Measurements from ENCODE around the gene IDH2. TPM values are rescaled to one million over a fixed set of nuclear protein-coding genes. Genes with fewer than 3 reads are reported as not detected.

IDH2 gene
- total RNA-seq, 4 donors from 2014 or later: 60.7 to 155 (median 103) TPM

DNA sequence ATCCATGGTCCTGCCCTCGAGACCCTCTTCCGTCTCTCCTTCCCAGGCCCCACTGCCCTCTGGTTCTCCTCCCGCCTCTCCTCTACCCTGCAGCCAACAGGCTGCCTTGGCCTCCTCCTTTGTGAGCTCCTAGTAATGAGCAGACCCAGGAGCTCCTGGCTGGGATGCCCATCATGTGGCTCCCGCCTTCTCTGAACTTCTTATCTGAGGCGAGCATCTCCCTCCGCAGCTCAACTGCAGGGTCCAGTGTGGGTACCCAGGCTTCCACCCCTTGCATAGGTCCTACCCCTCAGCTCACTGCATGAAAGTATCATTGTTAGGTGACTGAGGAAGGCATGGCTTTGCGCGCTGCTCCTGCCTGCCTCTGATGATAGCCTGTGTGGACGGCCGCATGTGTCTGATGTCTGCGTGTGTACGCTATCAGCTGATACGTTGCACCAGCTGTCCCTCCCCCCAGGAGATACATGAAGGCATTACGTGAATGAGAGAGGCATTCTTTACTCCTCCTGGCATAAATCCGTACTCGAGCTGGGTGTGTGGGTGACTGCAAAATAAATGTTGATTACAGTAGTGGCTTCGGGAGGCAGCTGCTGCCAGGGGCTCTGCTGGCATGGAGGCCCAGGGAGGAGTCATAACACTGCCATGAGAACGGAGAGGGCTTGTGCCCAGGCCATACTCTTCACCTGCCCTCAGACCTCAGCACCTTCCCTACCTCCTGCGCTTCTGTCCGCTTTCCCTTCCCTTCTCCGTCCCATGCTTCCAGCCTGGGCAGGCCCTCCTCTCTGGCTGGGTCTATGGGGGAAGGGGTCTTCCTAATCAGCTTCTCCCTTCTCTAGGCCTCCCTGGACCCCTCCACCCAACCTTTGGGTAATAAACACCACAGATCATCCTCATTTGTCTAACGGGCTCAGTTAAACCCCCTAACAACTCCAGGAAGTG is 52.3 kb downstream of the IDH2 start:
- no peak overlapping the region for H3K27ac ChIP-seq
- no peak for TF ChIP-seq POLR2A (IDR thresholded peaks at IDR 0.05)
- TF ChIP-seq, protein P1, sequence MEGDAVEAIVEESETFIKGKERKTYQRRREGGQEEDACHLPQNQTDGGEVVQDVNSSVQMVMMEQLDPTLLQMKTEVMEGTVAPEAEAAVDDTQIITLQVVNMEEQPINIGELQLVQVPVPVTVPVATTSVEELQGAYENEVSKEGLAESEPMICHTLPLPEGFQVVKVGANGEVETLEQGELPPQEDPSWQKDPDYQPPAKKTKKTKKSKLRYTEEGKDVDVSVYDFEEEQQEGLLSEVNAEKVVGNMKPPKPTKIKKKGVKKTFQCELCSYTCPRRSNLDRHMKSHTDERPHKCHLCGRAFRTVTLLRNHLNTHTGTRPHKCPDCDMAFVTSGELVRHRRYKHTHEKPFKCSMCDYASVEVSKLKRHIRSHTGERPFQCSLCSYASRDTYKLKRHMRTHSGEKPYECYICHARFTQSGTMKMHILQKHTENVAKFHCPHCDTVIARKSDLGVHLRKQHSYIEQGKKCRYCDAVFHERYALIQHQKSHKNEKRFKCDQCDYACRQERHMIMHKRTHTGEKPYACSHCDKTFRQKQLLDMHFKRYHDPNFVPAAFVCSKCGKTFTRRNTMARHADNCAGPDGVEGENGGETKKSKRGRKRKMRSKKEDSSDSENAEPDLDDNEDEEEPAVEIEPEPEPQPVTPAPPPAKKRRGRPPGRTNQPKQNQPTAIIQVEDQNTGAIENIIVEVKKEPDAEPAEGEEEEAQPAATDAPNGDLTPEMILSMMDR (IDR thresholded peaks at IDR 0.05): no peak
- peaks cover 22 to 72% (median 23%) of the 10 kb centered on the region in 3 donors for H3K4me1 ChIP-seq
- H3K36me3 ChIP-seq: no peaks in the 10 kb centered on the region
- no peaks in the 10 kb centered on the region for H3K9me3 ChIP-seq
- intact Hi-C loops (cut with DNase I): no loop called here
- 90 to 93% methylated on average over 17 to 19 of the region's 22 CpGs for whole genome bisulfite sequencing, 2 donors
- H3K27me3 ChIP-seq: no peaks in the 10 kb centered on the region
- DNase-seq: no peak
- no peak overlapping the region for H3K4me3 ChIP-seq

GRCh38 chr15:90049030-90049429 is 53.2 kb downstream of the IDH2 start:
- Histone ChIP-seq H3K4me3 (no peak overlapping the region), H3K36me3 (no peaks in the 10 kb centered on the region), H3K9me3 (no peaks in the 10 kb centered on the region), H3K27ac (no peak overlapping the region), H3K4me1 (peaks cover 22 to 68% (median 23%) of the 10 kb centered on the region in 3 donors), H3K27me3 (no peaks in the 10 kb centered on the region)
- no peak for TF ChIP-seq POLR2A (IDR thresholded peaks at IDR 0.05)
- TF ChIP-seq, protein P1 (IDR thresholded peaks at IDR 0.05): no peak
- 90 to 96% methylated on average over 2 to 4 of the region's 5 CpGs for WGBS, 2 donors
- no peak for DNase-seq
- intact Hi-C loops (cut with DNase I): no loop called here

DNA sequence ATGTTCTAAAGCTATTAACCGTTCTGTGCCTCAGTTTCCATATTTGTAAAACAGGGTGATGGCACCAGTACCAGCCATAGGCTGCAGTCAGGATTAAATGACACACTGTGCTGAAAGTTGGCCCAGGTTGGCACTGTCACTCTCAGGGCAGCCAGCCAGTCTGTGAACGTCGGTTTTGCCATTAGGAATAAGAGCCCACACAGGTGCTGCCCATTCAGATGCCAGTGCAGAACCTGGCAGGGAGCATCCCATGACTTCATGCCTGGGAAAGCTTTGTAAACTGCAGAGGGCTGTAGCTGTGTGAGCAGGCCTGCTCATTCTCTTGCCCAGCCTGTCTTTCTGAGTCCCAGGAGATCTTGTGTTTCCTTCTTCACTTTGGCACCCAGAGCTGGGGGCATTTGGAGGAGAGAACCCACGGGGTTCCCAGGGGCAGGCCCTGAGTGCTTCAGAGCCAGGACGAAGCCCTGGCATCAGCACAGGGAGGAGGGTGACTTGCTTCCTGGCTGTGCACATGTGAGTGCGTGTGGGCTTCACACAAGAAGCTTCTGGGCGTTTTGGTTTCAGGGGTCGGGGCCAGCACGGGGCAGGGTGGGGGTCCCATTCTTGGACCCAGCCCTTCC is 54.2 kb downstream of the IDH2 start:
- no peak for TF ChIP-seq POLR2A (IDR thresholded peaks at IDR 0.05)
- TF ChIP-seq, protein P1 (IDR thresholded peaks at IDR 0.05): no peak
- peaks cover 22 to 67% (median 23%) of the 10 kb centered on the region in 3 donors for H3K4me1 ChIP-seq
- H3K27me3 ChIP-seq: no peaks in the 10 kb centered on the region
- intact Hi-C loops (cut with DNase I): no loop called here
- H3K36me3 ChIP-seq: peaks cover 0 to 4% (median 0%) of the 10 kb centered on the region in 3 donors
- no peaks in the 10 kb centered on the region for H3K9me3 ChIP-seq
- no peak overlapping the region for H3K4me3 ChIP-seq
- H3K27ac ChIP-seq: peak overlapping the region; percentile 25 to 91 (median 80)
- no peak for DNase-seq
- 54% methylated on average over 3 of the region's 9 CpGs; no CpG with 5 or more reads in 1 of the 2 donors for WGBS, 2 donors

DNA sequence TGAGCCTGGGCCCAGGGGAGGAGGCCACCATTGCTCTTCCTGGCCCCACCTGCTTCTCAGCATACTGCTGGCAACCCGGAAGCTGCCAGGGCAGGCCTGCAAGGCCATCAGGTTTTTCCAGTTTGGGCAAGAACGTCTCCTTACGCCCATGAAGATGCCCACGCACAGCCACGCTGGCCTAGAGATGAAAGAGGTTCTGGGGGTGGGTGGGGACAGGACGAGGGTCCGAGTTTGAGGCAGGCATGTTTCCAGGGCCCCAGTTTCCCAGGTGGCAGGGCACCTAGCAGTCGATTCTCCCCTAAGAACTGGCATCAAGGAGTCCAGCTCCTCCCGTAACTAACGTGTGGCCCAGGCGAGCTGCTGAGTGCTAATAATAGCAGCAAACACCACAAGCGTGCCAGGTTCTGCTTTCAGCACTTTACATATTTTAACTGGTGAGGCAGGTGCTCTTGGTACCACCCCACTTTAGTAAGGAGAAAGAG is 55.3 kb downstream of the IDH2 start:
- H3K4me1 ChIP-seq: peaks cover 22 to 66% (median 23%) of the 10 kb centered on the region in 3 donors
- peaks cover 0 to 4% (median 0%) of the 10 kb centered on the region in 3 donors for H3K36me3 ChIP-seq
- H3K4me3 ChIP-seq: peak overlapping the region in 1 of 4 donors; percentile 21
- DNase-seq: no peak
- TF ChIP-seq, protein P1 (IDR thresholded peaks at IDR 0.05): no peak
- peak in 1 of 4 donors; percentile 10 for TF ChIP-seq POLR2A (IDR thresholded peaks at IDR 0.05)
- H3K27ac ChIP-seq: peak overlapping the region; percentile 76 to 91 (median 84)
- intact Hi-C loops (cut with DNase I): no loop called here
- H3K27me3 ChIP-seq: no peaks in the 10 kb centered on the region
- H3K9me3 ChIP-seq: no peaks in the 10 kb centered on the region
- WGBS, 2 donors: 23 to 39% methylated on average over 6 to 8 of the region's 12 CpGs

All from esophagus squamous epithelium (tissue), 5 donors.